ENCODE results near the gene PMIS2. TPM values are rescaled to one million over a fixed set of nuclear protein-coding genes. Genes with fewer than 3 reads are reported as not detected.

Gene PMIS2
- not detected for polyA plus RNA-seq
- long read RNA-seq, donor 1 = 0 reads
- long read RNA-seq, donor 2 = 0 reads
- long read RNA-seq, donor 3 = 0 reads
- long read RNA-seq, donor 4 = 0 reads
- long read RNA-seq, donor 5 = 0 reads
- long read RNA-seq, donor 6 = 0 reads
- long read RNA-seq, donor 7 = 0 reads
- long read RNA-seq, donor 8 = 0 reads
- long read RNA-seq, donor 9 = 0 reads
- long read RNA-seq, donor 10 = 0 reads

DNA sequence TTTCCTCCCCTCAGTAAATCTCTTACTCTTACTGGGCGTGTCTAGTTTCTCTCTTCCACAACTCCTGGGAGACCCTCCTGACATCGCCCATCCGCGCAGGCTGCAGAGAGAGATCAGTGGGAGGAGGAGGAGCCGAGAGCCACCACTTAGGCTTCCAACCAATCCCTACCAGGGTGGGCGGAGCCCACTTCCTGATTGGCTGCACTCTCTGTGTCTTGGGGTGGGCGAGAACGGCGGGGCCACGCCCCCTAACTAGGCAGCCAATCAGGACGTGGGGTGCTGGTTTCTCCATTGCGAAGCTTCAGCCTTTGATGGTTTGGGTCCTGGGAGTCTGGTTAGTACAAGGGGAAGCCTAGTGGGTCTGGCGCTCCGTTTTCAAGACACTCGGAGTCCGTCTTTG is at the start of gene PMIS2:
TSS of gene PMIS2 (plus strand) at position 326 of the 400 bp plus-strand sequence. CDS start 87 bp downstream, outside the sequence.
- FAIRE-seq (no peak), DNase-seq (no peak)
- Histone ChIP-seq H3K4me1 (ENCODE audit: control insufficient read depth in 3 of 3, insufficient read depth in 2 of 3, low read depth in 1 of 3, low read length in 2 of 3) (no peaks in the 10 kb centered on the region), H3K9me3 (ENCODE audit: control insufficient read depth in 2 of 2, insufficient read depth in 1 of 2, low read depth in 1 of 2, low read length in 1 of 2) (no peaks in the 10 kb centered on the region), H3K27ac (ENCODE audit: low read depth in 1 of 3, low read length in 2 of 3) (no peak within 1 kb of the TSS), H3K36me3 (ENCODE audit: control insufficient read depth in 3 of 3, insufficient read depth in 2 of 3, low read depth in 1 of 3, low read length in 3 of 3) (no peaks in the 10 kb centered on the region), H3K4me3 (ENCODE audit: low read depth in 1 of 3, low read length in 3 of 3) (no peak within 1 kb of the TSS), H3K27me3 (ENCODE audit: control insufficient read depth in 3 of 3, insufficient read depth in 3 of 3, low read length in 3 of 3) (peaks cover 0 to 17% (median 4%) of the 10 kb centered on the region in 3 donors)
- 44 to 55% (median 45%) methylated on average over 16 of the region's 16 CpGs for WGBS, 3 donors

DNA sequence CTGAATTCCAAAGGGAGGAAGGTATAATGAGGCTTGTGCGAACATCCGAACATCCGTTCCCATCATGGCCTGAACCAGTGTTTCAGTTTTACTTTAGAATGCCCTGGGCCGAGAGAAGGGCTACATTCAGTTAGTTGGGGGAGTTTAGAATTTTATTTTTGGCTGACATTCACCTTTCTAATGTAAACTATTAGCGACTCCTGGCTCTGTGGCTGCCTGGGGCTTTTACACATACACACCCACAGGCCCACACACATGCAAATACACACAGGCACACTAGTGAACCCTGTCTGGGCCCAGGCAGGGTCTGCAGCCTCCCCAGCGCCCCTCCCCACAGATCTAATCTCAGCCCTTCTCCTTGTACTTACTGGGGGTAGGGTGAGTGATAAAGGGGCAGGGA is 46.7 kb upstream of the PMIS2 start:
- H3K27me3 ChIP-seq (ENCODE audit: control insufficient read depth in 3 of 3, insufficient read depth in 3 of 3, low read length in 3 of 3) = peaks cover 0 to 9% (median 3%) of the 10 kb centered on the region in 3 donors
- peaks cover 0 to 2% (median 0%) of the 10 kb centered on the region in 3 donors for H3K4me1 ChIP-seq (ENCODE audit: control insufficient read depth in 3 of 3, insufficient read depth in 2 of 3, low read depth in 1 of 3, low read length in 2 of 3)
- WGBS, 3 donors = 71 to 82% (median 79%) methylated on average over 6 of the region's 6 CpGs
- H3K9me3 ChIP-seq (ENCODE audit: control insufficient read depth in 2 of 2, insufficient read depth in 1 of 2, low read depth in 1 of 2, low read length in 1 of 2) = no peaks in the 10 kb centered on the region
- DNase-seq (no peak), FAIRE-seq (no peak)
- H3K4me3 ChIP-seq (ENCODE audit: low read depth in 1 of 3, low read length in 3 of 3) = no peak overlapping the region
- H3K27ac ChIP-seq (ENCODE audit: low read depth in 1 of 3, low read length in 2 of 3) = no peak overlapping the region
- H3K36me3 ChIP-seq (ENCODE audit: control insufficient read depth in 3 of 3, insufficient read depth in 2 of 3, low read depth in 1 of 3, low read length in 3 of 3) = peaks cover 0 to 22% (median 0%) of the 10 kb centered on the region in 3 donors

DNA sequence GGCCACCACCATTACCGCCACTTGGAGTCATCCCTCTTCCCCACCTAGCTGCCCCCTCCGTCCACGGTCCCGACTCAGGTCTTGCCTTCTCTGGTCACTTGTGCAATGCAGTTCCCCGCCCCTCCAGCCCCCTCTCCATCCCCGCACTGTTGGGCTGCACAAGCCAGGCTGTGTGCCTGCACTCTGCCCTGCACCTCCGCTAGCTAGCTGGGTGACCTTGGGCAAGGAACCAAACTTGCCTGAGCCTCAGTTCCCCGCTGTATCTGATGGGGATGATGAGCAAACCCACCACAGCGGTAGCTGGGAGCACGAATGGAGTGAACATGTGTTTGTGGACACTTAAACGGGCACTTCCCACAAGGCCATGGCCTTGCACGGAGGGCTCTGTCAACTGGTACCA is 46.1 kb upstream of the PMIS2 start:
- Histone ChIP-seq H3K4me3 (ENCODE audit: low read depth in 1 of 3, low read length in 3 of 3) (no peak overlapping the region), H3K9me3 (ENCODE audit: control insufficient read depth in 2 of 2, insufficient read depth in 1 of 2, low read depth in 1 of 2, low read length in 1 of 2) (no peaks in the 10 kb centered on the region), H3K4me1 (ENCODE audit: control insufficient read depth in 3 of 3, insufficient read depth in 2 of 3, low read depth in 1 of 3, low read length in 2 of 3) (peaks cover 0 to 7% (median 0%) of the 10 kb centered on the region in 3 donors), H3K36me3 (ENCODE audit: control insufficient read depth in 3 of 3, insufficient read depth in 2 of 3, low read depth in 1 of 3, low read length in 3 of 3) (peaks cover 0 to 22% (median 0%) of the 10 kb centered on the region in 3 donors), H3K27me3 (ENCODE audit: control insufficient read depth in 3 of 3, insufficient read depth in 3 of 3, low read length in 3 of 3) (peaks cover 0 to 4% (median 0%) of the 10 kb centered on the region in 3 donors), H3K27ac (ENCODE audit: low read depth in 1 of 3, low read length in 2 of 3) (no peak overlapping the region)
- WGBS, 3 donors = 89 to 93% (median 91%) methylated on average over 12 of the region's 12 CpGs
- DNase-seq = no peak
- no peak for FAIRE-seq

DNA sequence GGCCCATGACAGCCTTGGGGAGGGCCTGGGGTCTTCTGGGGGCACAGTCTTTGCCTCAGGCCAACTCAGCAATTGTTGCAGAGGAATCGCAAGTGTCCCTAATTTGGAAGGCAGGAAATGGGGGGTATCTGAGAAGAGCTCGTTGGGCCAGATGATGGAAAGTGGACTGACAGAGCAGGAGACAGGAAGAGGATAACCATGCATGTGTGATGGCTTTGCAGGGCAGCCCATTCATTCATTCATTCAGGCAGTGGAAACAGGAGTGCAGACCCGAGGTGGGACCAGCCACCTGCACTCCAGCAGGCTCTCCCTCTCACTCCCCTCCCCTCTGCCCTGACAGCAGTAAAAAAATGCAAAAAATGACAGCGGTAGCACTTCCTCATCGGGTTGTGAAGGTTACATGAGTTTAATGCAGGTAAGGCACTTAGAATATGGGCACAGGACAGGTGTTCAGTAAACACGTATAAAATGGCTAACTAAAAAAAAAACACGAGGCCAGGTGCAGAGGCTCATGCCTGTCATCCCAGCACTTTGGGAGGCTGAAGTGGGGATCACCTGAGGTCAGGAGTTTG is 45.5 kb upstream of the PMIS2 start:
- no peak overlapping the region for H3K4me3 ChIP-seq (ENCODE audit: low read depth in 1 of 3, low read length in 3 of 3)
- H3K27ac ChIP-seq (ENCODE audit: low read depth in 1 of 3, low read length in 2 of 3) = no peak overlapping the region
- peaks cover 0 to 22% (median 0%) of the 10 kb centered on the region in 3 donors for H3K36me3 ChIP-seq (ENCODE audit: control insufficient read depth in 3 of 3, insufficient read depth in 2 of 3, low read depth in 1 of 3, low read length in 3 of 3)
- DNase-seq = no peak
- H3K9me3 ChIP-seq (ENCODE audit: control insufficient read depth in 2 of 2, insufficient read depth in 1 of 2, low read depth in 1 of 2, low read length in 1 of 2) = no peaks in the 10 kb centered on the region
- H3K4me1 ChIP-seq (ENCODE audit: control insufficient read depth in 3 of 3, insufficient read depth in 2 of 3, low read depth in 1 of 3, low read length in 2 of 3) = peaks cover 0 to 7% (median 0%) of the 10 kb centered on the region in 3 donors
- 64 to 67% (median 65%) methylated on average over 7 of the region's 7 CpGs for WGBS, 3 donors
- FAIRE-seq = no peak
- H3K27me3 ChIP-seq (ENCODE audit: control insufficient read depth in 3 of 3, insufficient read depth in 3 of 3, low read length in 3 of 3) = no peaks in the 10 kb centered on the region

DNA sequence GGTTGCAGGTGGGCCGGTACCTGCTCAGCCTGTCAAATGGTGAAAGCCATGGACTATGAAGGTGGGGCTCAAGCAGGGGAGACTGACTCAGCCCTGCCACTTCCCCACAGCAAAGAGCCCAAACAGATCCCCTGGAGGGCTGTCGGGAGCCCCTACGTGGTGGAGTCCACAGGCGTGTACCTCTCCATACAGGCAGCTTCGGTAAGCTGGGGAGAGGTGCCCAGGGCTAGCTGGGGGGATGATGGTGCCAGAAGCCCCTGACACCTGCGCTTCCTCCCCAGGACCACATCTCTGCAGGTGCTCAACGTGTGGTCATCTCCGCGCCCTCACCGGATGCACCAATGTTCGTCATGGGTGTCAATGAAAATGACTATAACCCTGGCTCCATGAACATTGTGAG is 43.8 kb upstream of the PMIS2 start:
- Histone ChIP-seq H3K27ac (ENCODE audit: low read depth in 1 of 3, low read length in 2 of 3) (no peak overlapping the region), H3K4me1 (ENCODE audit: control insufficient read depth in 3 of 3, insufficient read depth in 2 of 3, low read depth in 1 of 3, low read length in 2 of 3) (peaks cover 0 to 16% (median 5%) of the 10 kb centered on the region in 3 donors), H3K36me3 (ENCODE audit: control insufficient read depth in 3 of 3, insufficient read depth in 2 of 3, low read depth in 1 of 3, low read length in 3 of 3) (peaks cover 0 to 30% (median 0%) of the 10 kb centered on the region in 3 donors), H3K27me3 (ENCODE audit: control insufficient read depth in 3 of 3, insufficient read depth in 3 of 3, low read length in 3 of 3) (no peaks in the 10 kb centered on the region), H3K9me3 (ENCODE audit: control insufficient read depth in 2 of 2, insufficient read depth in 1 of 2, low read depth in 1 of 2, low read length in 1 of 2) (no peaks in the 10 kb centered on the region), H3K4me3 (ENCODE audit: low read depth in 1 of 3, low read length in 3 of 3) (no peak overlapping the region)
- 91 to 97% (median 96%) methylated on average over 11 of the region's 11 CpGs for whole genome bisulfite sequencing, 3 donors
- no peak for DNase-seq
- FAIRE-seq = no peak

DNA sequence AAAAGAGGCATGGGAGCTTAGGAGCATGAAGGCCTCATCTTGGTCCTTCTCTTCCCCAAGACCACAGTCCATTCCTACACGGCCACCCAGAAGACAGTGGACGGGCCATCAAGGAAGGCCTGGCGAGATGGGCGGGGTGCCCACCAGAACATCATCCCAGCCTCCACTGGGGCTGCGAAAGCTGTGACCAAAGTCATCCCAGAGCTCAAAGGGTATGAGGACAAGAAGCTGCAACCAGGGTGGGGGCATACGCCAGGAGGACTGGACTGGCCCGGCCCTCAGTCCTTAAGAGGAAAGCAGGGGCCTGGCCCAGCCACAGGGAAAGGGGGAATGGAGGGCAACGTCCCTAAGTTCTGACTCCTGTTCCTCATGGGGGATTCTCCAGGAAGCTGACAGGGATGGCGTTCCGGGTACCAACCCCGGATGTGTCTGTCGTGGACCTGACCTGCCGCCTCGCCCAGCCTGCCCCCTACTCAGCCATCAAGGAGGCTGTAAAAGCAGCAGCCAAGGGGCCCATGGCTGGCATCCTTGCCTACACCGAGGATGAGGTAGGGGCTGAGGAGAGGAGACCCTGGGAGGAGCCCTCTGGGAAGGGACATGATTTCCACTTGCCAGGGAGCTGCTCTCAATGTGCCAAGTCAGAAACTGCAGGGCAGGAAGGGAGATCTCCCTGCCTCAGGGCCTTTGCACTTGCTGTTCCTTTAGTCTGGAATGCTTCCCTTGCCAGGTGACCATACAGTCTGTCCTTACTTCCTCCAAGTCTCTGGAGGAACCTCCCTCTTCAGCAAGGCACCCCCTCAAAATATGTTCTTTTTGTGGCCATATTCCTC is 42.5 kb upstream of the PMIS2 start:
- DNase-seq (no peak), FAIRE-seq (no peak)
- Histone ChIP-seq H3K4me3 (ENCODE audit: low read depth in 1 of 3, low read length in 3 of 3) (no peak overlapping the region), H3K27ac (ENCODE audit: low read depth in 1 of 3, low read length in 2 of 3) (no peak overlapping the region), H3K4me1 (ENCODE audit: control insufficient read depth in 3 of 3, insufficient read depth in 2 of 3, low read depth in 1 of 3, low read length in 2 of 3) (peaks cover 0 to 16% (median 5%) of the 10 kb centered on the region in 3 donors), H3K27me3 (ENCODE audit: control insufficient read depth in 3 of 3, insufficient read depth in 3 of 3, low read length in 3 of 3) (no peaks in the 10 kb centered on the region), H3K9me3 (ENCODE audit: control insufficient read depth in 2 of 2, insufficient read depth in 1 of 2, low read depth in 1 of 2, low read length in 1 of 2) (no peaks in the 10 kb centered on the region), H3K36me3 (ENCODE audit: control insufficient read depth in 3 of 3, insufficient read depth in 2 of 3, low read depth in 1 of 3, low read length in 3 of 3) (peaks cover 0 to 42% (median 0%) of the 10 kb centered on the region in 3 donors)
- 93 to 96% (median 96%) methylated on average over 15 of the region's 15 CpGs for WGBS, 3 donors

DNA sequence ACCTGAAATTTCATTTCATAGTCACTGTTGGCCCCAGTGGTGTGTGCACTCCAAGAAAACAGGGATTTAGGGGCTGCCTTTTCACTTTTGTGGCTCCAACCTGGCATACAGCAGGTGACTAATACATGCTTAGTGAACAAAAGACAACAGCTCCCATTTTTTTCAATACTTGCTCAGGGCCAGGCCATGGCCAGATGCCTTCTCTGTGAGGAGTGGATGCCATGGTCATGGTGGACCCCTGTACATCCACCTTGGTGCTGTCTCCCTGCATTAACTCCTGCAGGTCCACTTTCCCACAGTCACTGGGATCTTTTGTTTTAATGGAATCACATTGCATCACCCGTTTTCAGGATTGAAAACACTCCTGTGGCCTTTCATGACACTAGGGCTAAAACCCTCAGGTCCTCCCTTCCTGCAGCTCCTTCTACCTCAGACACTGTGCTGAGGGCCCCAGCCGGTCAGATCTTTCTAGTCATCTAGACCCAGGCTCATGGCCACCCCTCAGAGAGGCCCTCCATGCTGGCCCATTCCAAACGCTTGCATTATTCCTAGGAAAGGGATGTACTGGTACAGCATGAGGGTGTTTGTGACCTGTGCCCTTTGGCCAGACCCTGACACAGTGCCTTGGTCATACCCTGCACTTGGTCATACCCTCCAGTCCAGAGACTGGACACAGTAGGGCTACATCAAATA is 41.7 kb upstream of the PMIS2 start:
- no peak overlapping the region for H3K27ac ChIP-seq (ENCODE audit: low read depth in 1 of 3, low read length in 2 of 3)
- 77 to 86% (median 82%) methylated on average over 3 of the region's 3 CpGs for WGBS, 3 donors
- peaks cover 0 to 16% (median 5%) of the 10 kb centered on the region in 3 donors for H3K4me1 ChIP-seq (ENCODE audit: control insufficient read depth in 3 of 3, insufficient read depth in 2 of 3, low read depth in 1 of 3, low read length in 2 of 3)
- peaks cover 0 to 48% (median 0%) of the 10 kb centered on the region in 3 donors for H3K36me3 ChIP-seq (ENCODE audit: control insufficient read depth in 3 of 3, insufficient read depth in 2 of 3, low read depth in 1 of 3, low read length in 3 of 3)
- H3K9me3 ChIP-seq (ENCODE audit: control insufficient read depth in 2 of 2, insufficient read depth in 1 of 2, low read depth in 1 of 2, low read length in 1 of 2) = no peaks in the 10 kb centered on the region
- no peak for DNase-seq
- H3K27me3 ChIP-seq (ENCODE audit: control insufficient read depth in 3 of 3, insufficient read depth in 3 of 3, low read length in 3 of 3) = no peaks in the 10 kb centered on the region
- no peak for FAIRE-seq
- H3K4me3 ChIP-seq (ENCODE audit: low read depth in 1 of 3, low read length in 3 of 3) = peak overlapping the region in 2 of 3 donors; percentile 81 to 82

Data from small intestine (tissue), 16 donors.